MV-4-11 (cell line): ENCODE measurements around the gene CHRM5.
A peak's percentile ranks its signal among the peaks of the same experiment; 100 is the strongest.
"Not testable (repeated sequence)": the region's sequence is repeated elsewhere in the genome, so short reads cannot be mapped to it uniquely, and the experiment has no call there.

Experiments used
- DNase-seq: peaks from one replicate; lab custom pipeline; 2025; lab: John Stamatoyannopoulos, UW

The CHRM5 gene

GRCh38 chr15:33988384-33988783, 20.1 kb downstream of the CHRM5 start:
- DNase-seq = no peak

- DNase-seq = no peak
Measured at GRCh38 chr15:33994005-33994615, 25.8 kb downstream of the CHRM5 start.

GRCh38 chr15:33995666-33996065, 27.4 kb downstream of the CHRM5 start:
- not testable (repeated sequence) for DNase-seq

- no peak for DNase-seq
Measured at GRCh38 chr15:34001536-34001935, 33.2 kb downstream of the CHRM5 start.

GRCh38 chr15:34006381-34006780, 38.1 kb downstream of the CHRM5 start:
- DNase-seq = no peak

GRCh38 chr15:34009656-34010055, 41.4 kb downstream of the CHRM5 start:
- no peak for DNase-seq

- no peak for DNase-seq
Measured at GRCh38 chr15:34010921-34011320, 42.6 kb downstream of the CHRM5 start.

GRCh38 chr15:34011481-34011880, 43.2 kb downstream of the CHRM5 start:
- peak; percentile 32 for DNase-seq

GRCh38 chr15:34012461-34013028, 44.2 kb downstream of the CHRM5 start:
- no peak for DNase-seq

GRCh38 chr15:34013746-34014145, 45.4 kb downstream of the CHRM5 start:
- no peak for DNase-seq

- no peak for DNase-seq
Measured at GRCh38 chr15:34014556-34014955, 46.3 kb downstream of the CHRM5 start.

- no peak for DNase-seq
Measured at GRCh38 chr15:34018021-34018645, 49.8 kb downstream of the CHRM5 start.

- DNase-seq = not testable (repeated sequence)
Measured at GRCh38 chr15:34018738-34019137, 50.4 kb downstream of the CHRM5 start.

- DNase-seq = peak; percentile 42
Measured at GRCh38 chr15:34019369-34019990, 51.2 kb downstream of the CHRM5 start.

GRCh38 chr15:34023907-34024306, 55.6 kb downstream of the CHRM5 start:
- DNase-seq = no peak

GRCh38 chr15:34025252-34025651, 57.0 kb downstream of the CHRM5 start:
- peak; percentile 69 for DNase-seq

- DNase-seq = no peak
Measured at GRCh38 chr15:34027606-34028005, 59.3 kb downstream of the CHRM5 start.

GRCh38 chr15:34031987-34032760, 63.9 kb downstream of the CHRM5 start:
- no peak for DNase-seq

- DNase-seq = peak; percentile 65
Measured at GRCh38 chr15:34038023-34038870, 70.0 kb downstream of the CHRM5 start.

- DNase-seq = no peak
Measured at GRCh38 chr15:34038871-34039789, 70.8 kb downstream of the CHRM5 start, which contains the start of gene AVEN. Gene AVEN, minus strand, starts transcription at chr15:34039204. Its CDS starts 158 bp downstream, at chr15:34039046.
